GM19193 (cell line): ENCODE results near the gene LHFPL2.

Source experiments
- POLR2A ChIP-seq: IDR thresholded peaks from 4 replicates; pipeline ENCODE4 v1.6.1; 2011; ENCODE audit not compliant: insufficient read depth, insufficient read length; ENCODE audit errors: extremely low read depth

The LHFPL2 gene

DNA sequence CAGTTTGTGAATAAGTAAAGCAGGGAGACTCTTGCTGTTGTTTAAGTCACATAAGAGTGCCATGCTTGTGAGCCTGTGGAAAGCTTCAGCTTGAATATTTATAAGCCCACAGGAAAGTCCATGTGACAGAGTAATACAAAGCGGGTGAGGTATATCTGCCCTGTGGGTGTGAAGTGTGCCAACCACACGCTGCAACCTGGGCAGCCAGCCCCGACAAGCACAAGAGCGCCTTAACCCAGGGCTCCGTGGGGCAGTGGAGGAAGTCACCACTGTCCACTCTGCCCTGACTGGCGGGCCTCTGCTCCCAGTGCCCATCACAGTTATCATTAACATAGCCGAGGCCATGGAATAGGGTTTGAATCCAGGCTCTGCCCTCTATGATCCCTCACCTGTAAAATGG is 155.9 kb downstream of the LHFPL2 start:
- no peak for TF ChIP-seq POLR2A

DNA sequence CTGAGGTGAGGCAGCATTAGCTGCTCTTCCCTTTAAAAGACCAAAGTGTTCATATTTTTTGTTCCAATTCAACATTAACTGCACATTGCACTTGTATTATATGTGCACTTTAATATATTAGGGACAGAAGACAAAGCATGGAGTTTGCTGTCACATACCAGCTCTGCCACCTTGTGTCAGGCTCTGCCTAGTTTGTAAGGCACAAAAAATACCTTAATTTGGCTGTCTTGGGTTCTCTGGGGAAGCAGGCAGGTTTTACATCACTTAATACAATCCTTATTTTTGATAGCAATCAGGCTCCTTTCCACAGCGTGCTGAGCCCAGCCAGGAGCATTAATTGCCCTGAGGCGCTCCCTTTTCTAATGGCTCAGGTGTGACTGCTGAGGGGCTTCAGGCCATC is 156.3 kb downstream of the LHFPL2 start:
- TF ChIP-seq POLR2A: no peak

GRCh38 chr5:78490709-78491485 is 157.7 kb downstream of the LHFPL2 start:
- no peak for TF ChIP-seq POLR2A

DNA sequence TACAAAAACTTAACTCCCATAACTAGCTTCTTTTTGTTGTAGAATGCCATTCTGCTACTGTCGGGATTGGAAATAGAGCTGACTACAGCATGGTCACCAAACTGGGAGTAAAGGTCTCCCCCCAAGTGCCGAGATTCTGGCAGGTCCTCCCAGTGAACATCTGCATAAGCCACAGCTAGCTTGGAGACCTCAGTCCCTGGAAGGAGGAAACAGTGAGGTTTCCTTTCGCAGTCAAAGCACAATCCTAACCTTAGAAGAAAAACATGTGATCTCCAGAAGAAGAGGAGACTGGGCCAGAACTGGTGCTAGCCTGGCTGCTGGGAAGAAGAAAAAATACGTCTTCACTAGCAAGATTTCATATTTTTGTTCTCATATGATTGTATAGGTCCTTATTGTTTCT is 160.7 kb downstream of the LHFPL2 start:
- no peak for TF ChIP-seq POLR2A

DNA sequence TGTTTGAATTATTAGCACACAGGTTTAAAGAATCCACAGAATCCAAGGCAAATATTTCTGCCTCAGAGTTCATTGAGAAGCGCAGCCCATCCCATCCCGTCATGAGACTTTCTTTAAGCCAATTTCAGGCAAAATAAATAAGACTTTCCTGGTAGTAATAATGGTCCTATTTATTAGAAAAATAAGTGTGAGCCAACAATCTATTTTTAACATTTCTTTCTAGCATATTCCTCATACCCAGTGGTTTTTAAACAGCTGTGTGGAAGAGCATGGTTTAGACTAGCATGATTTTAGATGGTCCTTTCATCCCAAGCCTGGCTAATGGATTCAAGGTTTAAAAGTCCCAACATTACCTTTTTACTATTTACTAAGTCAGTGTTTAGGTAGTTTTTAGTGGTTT is 162.4 kb downstream of the LHFPL2 start:
- TF ChIP-seq POLR2A: no peak

DNA sequence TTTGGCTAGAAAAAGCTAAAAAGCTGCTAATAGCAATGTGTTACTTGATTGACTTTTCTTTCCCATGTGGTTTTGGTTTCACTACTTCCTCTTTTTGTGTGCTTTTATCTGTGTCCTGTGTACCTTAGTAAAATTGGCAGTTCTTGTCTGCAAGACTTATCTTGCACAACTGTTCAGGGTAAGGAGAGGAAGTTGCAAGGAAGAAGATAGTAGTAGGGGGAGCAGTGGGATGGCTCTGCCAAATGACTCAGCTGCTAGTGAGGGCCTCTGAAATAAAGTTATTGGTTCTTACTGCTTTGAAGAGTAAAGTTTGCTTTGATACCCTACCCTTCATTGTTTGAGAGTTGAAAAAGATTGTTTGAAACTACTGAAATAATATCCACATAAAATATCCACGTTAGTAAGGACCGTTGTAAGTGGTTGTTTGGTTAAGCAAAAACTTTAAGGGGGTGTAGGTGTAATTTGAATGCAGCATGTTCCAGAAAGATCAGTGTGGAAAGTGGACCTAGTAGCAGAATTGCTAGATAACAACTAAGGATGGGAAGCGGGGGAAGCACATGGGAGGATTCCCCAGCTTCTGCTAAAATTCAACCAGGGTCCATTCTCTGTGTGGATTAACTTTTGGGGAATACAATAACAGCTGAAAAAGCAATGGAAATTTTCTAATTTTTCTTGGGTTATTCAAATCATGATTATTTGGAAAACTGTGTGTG is 164.6 kb downstream of the LHFPL2 start:
- TF ChIP-seq POLR2A: no peak

DNA sequence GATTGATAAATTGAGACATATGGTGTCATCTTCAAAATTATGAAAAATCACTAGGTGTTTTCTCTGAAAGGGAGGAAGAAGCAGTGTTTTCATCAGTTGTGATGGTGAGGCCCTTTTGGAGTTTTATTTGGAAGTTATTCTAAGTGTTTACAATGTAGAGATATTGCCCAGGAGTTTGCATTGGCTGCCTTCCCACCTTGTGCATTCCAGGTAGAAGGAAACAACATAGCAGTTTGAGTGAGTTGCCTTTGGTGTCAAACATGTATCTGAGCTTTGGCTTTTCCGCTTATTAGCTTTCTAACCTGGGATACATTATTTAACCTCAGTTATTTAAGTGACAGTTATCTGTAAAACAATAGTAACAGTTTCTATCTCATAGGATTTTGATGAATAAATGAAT is 165.6 kb downstream of the LHFPL2 start:
- no peak for TF ChIP-seq POLR2A

DNA sequence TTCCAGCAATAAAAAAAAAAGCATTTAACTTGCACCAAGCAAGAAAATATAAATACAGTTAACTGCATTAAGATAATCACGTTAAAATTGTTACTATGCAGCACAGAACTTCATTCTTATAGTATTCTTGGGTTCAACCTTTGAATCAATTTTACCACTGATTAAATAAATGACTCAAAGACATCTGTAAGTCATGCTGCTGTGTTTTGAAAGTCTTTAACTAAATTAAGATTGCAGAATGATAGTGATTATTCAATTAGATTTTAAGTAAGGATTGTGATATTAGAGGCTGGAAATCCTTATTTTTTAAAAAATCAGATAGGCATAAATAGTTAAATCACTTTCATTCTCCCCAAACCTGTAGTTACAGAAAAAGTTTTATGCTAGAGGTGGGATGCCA is 171.8 kb downstream of the LHFPL2 start:
- no peak for TF ChIP-seq POLR2A

- TF ChIP-seq POLR2A: no peak
Observed at GRCh38 chr5:78475370-78475769, 173.2 kb downstream of the LHFPL2 start.

DNA sequence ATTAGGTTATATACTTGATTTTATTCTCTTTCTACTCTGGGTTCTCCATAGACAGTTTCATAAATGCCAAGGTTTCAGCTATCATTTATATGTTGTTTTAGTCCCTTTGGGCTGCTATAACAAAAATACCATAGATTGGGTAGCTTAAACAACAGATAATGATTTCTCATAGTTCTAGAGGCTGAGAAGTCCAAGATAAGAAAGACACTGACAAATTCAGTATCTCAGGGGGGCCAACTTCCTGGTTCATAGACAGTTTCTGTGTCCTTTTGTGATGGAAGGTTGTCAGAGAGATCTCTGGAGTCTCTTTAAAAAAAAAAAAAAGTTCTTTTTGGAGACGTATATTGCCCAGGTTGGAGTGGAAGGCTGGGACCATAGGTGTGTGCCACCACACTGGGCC is 174.8 kb downstream of the LHFPL2 start:
- no peak for TF ChIP-seq POLR2A

DNA sequence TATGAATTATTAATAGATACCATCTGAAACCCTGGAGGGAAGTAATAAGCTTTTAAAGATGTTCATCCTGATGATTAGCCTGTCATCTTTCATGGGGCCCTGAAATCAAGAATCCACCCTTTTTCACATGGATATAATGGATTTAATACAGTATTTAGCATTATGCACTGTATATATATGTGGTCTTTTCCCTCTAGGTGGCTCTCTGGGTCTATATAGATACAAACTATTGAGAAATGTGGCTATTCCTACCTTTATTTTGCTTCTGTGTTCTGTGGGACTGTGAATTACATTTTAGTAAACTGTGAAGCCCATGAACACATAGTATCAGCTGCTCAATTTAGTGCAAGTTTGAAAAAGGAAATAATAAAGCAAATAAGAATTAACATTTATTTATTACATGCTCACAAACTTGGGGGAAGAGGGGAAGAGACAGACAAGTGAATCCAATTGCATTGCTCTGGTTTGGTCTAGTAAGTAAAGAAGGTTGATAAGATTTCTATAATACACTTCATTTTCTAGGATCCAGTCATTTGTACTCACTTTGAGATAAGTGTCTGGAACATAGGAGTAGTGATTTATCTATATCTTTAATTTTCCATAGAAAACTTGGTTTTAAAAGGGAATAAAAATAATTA is 176.0 kb downstream of the LHFPL2 start:
- TF ChIP-seq POLR2A: no peak

DNA sequence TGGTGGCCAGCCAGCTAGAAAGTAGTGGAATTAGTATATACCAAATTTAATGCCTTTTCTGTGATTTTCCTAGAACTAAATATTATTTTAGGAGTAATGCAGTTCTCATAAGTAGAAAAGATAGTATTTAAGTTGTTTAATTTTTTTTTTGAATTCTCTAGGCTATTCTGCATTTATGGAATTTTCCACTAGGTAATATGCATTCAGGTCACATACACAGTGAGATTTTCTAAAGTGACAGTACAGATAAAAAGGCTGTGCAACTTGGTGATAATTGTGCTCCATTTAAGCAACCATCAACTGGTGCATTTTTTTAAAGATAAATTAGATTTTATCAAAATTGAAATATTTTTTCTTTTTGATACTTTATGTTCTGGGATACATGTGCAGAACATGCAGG is 176.7 kb downstream of the LHFPL2 start:
- TF ChIP-seq POLR2A: no peak

GRCh38 chr5:78467752-78468357 is 180.7 kb downstream of the LHFPL2 start:
- no peak for TF ChIP-seq POLR2A

- TF ChIP-seq POLR2A: no peak
Observed at GRCh38 chr5:78467140-78467539, 181.4 kb downstream of the LHFPL2 start.

DNA sequence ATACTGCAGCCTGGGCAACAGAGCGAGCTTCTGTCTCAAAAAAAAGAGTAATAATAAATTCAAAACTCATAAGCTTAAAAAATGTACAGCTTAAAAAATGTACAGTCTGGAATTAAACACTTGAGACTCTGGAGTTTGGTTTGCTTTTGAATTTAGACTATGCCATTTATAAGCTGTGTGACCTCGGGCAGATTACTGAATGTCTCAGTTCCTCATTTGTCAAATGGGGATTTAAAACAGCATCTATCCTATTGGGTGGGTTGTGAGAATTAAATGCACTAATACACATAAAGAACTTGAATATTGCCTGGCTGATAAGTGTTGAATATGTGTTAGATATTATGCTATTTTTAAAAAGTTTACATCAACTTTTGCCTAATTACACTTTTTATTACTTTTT is 189.7 kb downstream of the LHFPL2 start:
- no peak for TF ChIP-seq POLR2A
